Kidney (tissue), 14 donors: Measurements from ENCODE around the gene PSPC1. TPM values are rescaled to one million over a fixed set of nuclear protein-coding genes. Genes with fewer than 3 reads are reported as not detected.

ENCODE experiments used
- DNase-seq, 5 donors: peaks; one replicate each; pipeline ENCODE4 v3.0.0-alpha.2; 2013 to 2020
- FAIRE-seq: peaks from 2 replicates; lab custom pipeline; 2012; peaks lifted over from hg19 to GRCh38; lab: Jason Lieb, UNC
- H3K27ac ChIP-seq, 2 donors: one replicate each; pipeline ENCODE4 v1.7.0; 2013; ENCODE audit warnings: low read depth in 2 of 2, low read length in 2 of 2, inconsistent platforms in 1 of 2
- H3K27me3 ChIP-seq: one replicate; pipeline ENCODE4 v1.7.1; 2013; ENCODE audit warnings: low read length, inconsistent platforms; ENCODE audit not compliant: control insufficient read depth, insufficient read depth
- H3K36me3 ChIP-seq, 3 donors: one replicate each; pipeline versions ENCODE4 v1.7.0 to v1.7.1; 2013; ENCODE audit warnings: low read length in 3 of 3, control low read depth in 1 of 3, inconsistent platforms in 1 of 3; ENCODE audit not compliant: insufficient read depth in 3 of 3, control insufficient read depth in 2 of 3
- H3K4me1 ChIP-seq, 3 donors: one replicate each; pipeline versions ENCODE4 v1.7.0 to v1.7.1; 2013; ENCODE audit warnings: low read length in 3 of 3, inconsistent platforms in 1 of 3, low read depth in 1 of 3; ENCODE audit not compliant: control insufficient read depth in 2 of 3, insufficient read depth in 2 of 3
- H3K4me3 ChIP-seq, 3 donors: one replicate each; pipeline versions ENCODE4 v1.7.0 to v1.8.1; 2013; ENCODE audit warnings: low read length in 3 of 3, control low read depth in 1 of 3, inconsistent platforms in 1 of 3
- H3K9ac ChIP-seq, 3 donors: one replicate each; pipeline versions ENCODE4 v1.7.0 to v1.7.1; 2013; ENCODE audit warnings: low read length in 3 of 3, control low read depth in 1 of 3, inconsistent platforms in 1 of 3
- H3K9me3 ChIP-seq, 3 donors: one replicate each; pipeline versions ENCODE4 v1.7.0 to v1.7.1; 2013; ENCODE audit warnings: low read length in 3 of 3, control low read depth in 1 of 3, inconsistent platforms in 1 of 3; ENCODE audit not compliant: control insufficient read depth in 2 of 3, insufficient read depth in 1 of 3
- intact Hi-C: fragments of 100-400 bp; cut with DNase I; formaldehyde crosslinking; loops from one replicate; pipeline ENCODE4 v1.11.1; 2022
- polyA plus RNA-seq: library from polyadenylated mRNA; stranded (reverse); fragments of 350-450 nt; fragmentation: Illumina TruSeq; extraction: RNeasy Lipid Tissue Mini Kit (QIAGEN cat#74804); gene quantifications from one replicate; pipeline ENCODE4 v1.2.3, GENCODE V29; 2014; ENCODE audit warnings: low read depth, low replicate concordance; ENCODE audit not compliant: insufficient read depth
- total RNA-seq: library from RNA; stranded (reverse); fragmentation: NEBNext Ultra II Directional; extraction: Animal tissue kit (Norgen Biotek cat#: 25700); gene quantifications from one replicate; pipeline ENCODE4 v1.2.1, GENCODE V29; 2021
- TF ChIP-seq, protein P1 (sequence below): IDR thresholded peaks from 3 replicates; pipeline ENCODE4 v1.5.1; 2012; ENCODE audit warnings: mild to moderate bottlenecking, moderate library complexity, borderline replicate concordance; ENCODE audit not compliant: insufficient read depth; ENCODE audit errors: extremely low read depth
- donor health status: control.
- donor health status: control.
- donor health status: control.
- donor health status: control.
- donor health status: control.
- donor health status: DM: yes; HTN: yes; CAD: no.
- donor health status: Normal renal cell carcinoma (clear cell type).

PSPC1 gene
- total and polyA plus RNA-seq, 2 donors from 2014 or later = 31.8 to 57.6 TPM

DNA sequence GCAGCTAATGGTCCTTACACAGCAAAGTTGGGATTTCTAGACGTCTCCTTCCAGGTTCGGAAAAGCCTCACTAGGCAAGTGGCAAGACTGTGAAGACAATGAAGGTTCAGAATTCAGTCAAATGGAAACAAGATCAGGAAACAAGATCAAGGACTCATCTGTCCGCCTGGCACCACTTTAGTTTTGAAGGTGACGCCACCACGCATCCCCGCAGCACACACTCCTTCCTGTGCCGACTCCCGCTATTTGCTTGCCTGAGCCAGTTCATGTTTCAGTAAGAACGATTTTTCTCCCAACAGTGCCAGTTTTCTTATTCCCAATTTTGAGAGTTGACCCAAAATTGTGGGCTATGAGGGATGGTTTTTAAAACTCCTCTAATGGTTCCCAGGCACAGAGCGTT is 107.8 kb downstream of the PSPC1 start:
- TF ChIP-seq, protein P1, sequence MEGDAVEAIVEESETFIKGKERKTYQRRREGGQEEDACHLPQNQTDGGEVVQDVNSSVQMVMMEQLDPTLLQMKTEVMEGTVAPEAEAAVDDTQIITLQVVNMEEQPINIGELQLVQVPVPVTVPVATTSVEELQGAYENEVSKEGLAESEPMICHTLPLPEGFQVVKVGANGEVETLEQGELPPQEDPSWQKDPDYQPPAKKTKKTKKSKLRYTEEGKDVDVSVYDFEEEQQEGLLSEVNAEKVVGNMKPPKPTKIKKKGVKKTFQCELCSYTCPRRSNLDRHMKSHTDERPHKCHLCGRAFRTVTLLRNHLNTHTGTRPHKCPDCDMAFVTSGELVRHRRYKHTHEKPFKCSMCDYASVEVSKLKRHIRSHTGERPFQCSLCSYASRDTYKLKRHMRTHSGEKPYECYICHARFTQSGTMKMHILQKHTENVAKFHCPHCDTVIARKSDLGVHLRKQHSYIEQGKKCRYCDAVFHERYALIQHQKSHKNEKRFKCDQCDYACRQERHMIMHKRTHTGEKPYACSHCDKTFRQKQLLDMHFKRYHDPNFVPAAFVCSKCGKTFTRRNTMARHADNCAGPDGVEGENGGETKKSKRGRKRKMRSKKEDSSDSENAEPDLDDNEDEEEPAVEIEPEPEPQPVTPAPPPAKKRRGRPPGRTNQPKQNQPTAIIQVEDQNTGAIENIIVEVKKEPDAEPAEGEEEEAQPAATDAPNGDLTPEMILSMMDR = no peak
- peaks cover 8 to 52% (median 19%) of the 10 kb centered on the region in 3 donors for H3K36me3 ChIP-seq
- H3K4me1 ChIP-seq = no peaks in the 10 kb centered on the region
- FAIRE-seq (no peak), DNase-seq (no peak)
- no peak overlapping the region for H3K4me3 ChIP-seq
- intact Hi-C loops = no loop called here
- H3K27ac ChIP-seq = no peak overlapping the region
- H3K9me3 ChIP-seq = no peaks in the 10 kb centered on the region
- H3K9ac ChIP-seq = no peak overlapping the region
- no peaks in the 10 kb centered on the region for H3K27me3 ChIP-seq

GRCh38 chr13:19673473-19674430 is 109.0 kb downstream of the PSPC1 start:
- Histone ChIP-seq H3K4me3 (no peak overlapping the region), H3K9me3 (no peaks in the 10 kb centered on the region), H3K27me3 (no peaks in the 10 kb centered on the region), H3K9ac (no peak overlapping the region), H3K27ac (no peak overlapping the region), H3K36me3 (peaks cover 8 to 61% (median 21%) of the 10 kb centered on the region in 3 donors), H3K4me1 (no peaks in the 10 kb centered on the region)
- DNase-seq = no peak
- TF ChIP-seq, protein P1 = no peak
- intact Hi-C loops = no loop called here
- no peak for FAIRE-seq

- TF ChIP-seq, protein P1 = no peak
- intact Hi-C loops = no loop called here
- no peak overlapping the region for H3K27ac ChIP-seq
- FAIRE-seq = no peak
- no peak overlapping the region for H3K4me3 ChIP-seq
- DNase-seq = no peak
- no peaks in the 10 kb centered on the region for H3K27me3 ChIP-seq
- no peak overlapping the region for H3K9ac ChIP-seq
- peaks cover 10 to 66% (median 29%) of the 10 kb centered on the region in 3 donors for H3K36me3 ChIP-seq
- no peaks in the 10 kb centered on the region for H3K9me3 ChIP-seq
- H3K4me1 ChIP-seq = no peaks in the 10 kb centered on the region
Measured at GRCh38 chr13:19672990-19673389, 109.8 kb downstream of the PSPC1 start.
